ENCODE data around the gene TRIM2. TPM values are rescaled to one million over a fixed set of nuclear protein-coding genes. Genes with fewer than 3 reads are reported as not detected.

TRIM2 gene
- total RNA-seq, 1 experiment from 2014 or later: 93.2 TPM

- TF ChIP-seq, protein P1, sequence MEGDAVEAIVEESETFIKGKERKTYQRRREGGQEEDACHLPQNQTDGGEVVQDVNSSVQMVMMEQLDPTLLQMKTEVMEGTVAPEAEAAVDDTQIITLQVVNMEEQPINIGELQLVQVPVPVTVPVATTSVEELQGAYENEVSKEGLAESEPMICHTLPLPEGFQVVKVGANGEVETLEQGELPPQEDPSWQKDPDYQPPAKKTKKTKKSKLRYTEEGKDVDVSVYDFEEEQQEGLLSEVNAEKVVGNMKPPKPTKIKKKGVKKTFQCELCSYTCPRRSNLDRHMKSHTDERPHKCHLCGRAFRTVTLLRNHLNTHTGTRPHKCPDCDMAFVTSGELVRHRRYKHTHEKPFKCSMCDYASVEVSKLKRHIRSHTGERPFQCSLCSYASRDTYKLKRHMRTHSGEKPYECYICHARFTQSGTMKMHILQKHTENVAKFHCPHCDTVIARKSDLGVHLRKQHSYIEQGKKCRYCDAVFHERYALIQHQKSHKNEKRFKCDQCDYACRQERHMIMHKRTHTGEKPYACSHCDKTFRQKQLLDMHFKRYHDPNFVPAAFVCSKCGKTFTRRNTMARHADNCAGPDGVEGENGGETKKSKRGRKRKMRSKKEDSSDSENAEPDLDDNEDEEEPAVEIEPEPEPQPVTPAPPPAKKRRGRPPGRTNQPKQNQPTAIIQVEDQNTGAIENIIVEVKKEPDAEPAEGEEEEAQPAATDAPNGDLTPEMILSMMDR (conservative IDR thresholded peaks at IDR 0.05; ENCODE audit: low read depth, low read length): no peak
- TF ChIP-seq EZH2 (IDR thresholded peaks at IDR 0.05; ENCODE audit: borderline replicate concordance, low read depth, low read length, poor library complexity, severe bottlenecking): no peak
- Histone ChIP-seq H3K27ac (ENCODE audit: low read depth, low read length, poor library complexity, severe bottlenecking) (peak overlapping the region; percentile 32), H3K27me3 (replicated peaks; ENCODE audit: insufficient read depth, low read depth, low read length, poor library complexity) (no peaks in the 10 kb centered on the region), H3K4me1 (ENCODE audit: insufficient read depth, low read length, poor library complexity, severe bottlenecking) (peaks cover 50% of the 10 kb centered on the region), H3K9me3 (ENCODE audit: low read depth, low read length, poor library complexity, severe bottlenecking) (no peaks in the 10 kb centered on the region), H3K36me3 (ENCODE audit: insufficient read depth, low read length, poor library complexity, severe bottlenecking) (no peaks in the 10 kb centered on the region), H3K4me3 (ENCODE audit: low read depth, low read length, poor library complexity, severe bottlenecking) (no peak overlapping the region)
- POLR2A ChIA-PET (ENCODE audit: low non-redundant PET): no interaction called here
- DNase-seq (ENCODE audit: low spot score): no peak
- no TSS peak for BruUV-seq (replicated peaks)
- intact Hi-C loops (cut with micrococcal nuclease; ENCODE audit: unreplicated experiment): no loop called here
- CTCF ChIA-PET: no interaction called here
These were observed 7.9 kb downstream of the TRIM2 start for GRCh38 chr4:153211986-153212728.

DNA sequence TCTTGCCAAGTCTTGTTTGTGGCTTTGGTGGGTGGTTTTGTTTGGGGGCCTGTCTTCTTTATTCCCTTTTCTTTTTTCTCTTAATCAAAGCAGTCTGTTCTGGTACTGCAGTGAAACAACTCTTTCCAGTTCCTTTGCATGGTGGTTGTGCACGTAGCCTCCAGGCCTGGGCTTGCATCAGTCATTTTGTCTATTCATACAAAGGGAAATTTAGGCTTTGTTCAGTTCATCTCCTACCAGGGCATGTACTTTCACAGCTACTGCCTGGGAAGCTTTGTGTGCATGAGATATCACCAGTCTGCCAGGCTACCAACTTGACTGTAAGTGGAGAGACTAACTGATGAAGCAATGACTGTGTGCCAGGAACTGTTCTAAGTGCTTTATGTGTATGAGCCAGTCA is 8.5 kb downstream of the TRIM2 start:
- TF ChIP-seq, protein P1 (conservative IDR thresholded peaks at IDR 0.05; ENCODE audit: low read depth, low read length): no peak
- no peak for TF ChIP-seq EZH2 (IDR thresholded peaks at IDR 0.05; ENCODE audit: borderline replicate concordance, low read depth, low read length, poor library complexity, severe bottlenecking)
- Histone ChIP-seq H3K27ac (ENCODE audit: low read depth, low read length, poor library complexity, severe bottlenecking) (peak overlapping the region; percentile 32), H3K4me1 (ENCODE audit: insufficient read depth, low read length, poor library complexity, severe bottlenecking) (peaks cover 50% of the 10 kb centered on the region), H3K4me3 (ENCODE audit: low read depth, low read length, poor library complexity, severe bottlenecking) (no peak overlapping the region), H3K36me3 (ENCODE audit: insufficient read depth, low read length, poor library complexity, severe bottlenecking) (no peaks in the 10 kb centered on the region), H3K9me3 (ENCODE audit: low read depth, low read length, poor library complexity, severe bottlenecking) (no peaks in the 10 kb centered on the region), H3K27me3 (replicated peaks; ENCODE audit: insufficient read depth, low read depth, low read length, poor library complexity) (no peaks in the 10 kb centered on the region)
- no TSS peak for BruUV-seq (replicated peaks)
- CTCF ChIA-PET: no interaction called here
- POLR2A ChIA-PET (ENCODE audit: low non-redundant PET): no interaction called here
- no peak for DNase-seq (ENCODE audit: low spot score)
- intact Hi-C loops (cut with micrococcal nuclease; ENCODE audit: unreplicated experiment): no loop called here

- no peaks in the 10 kb centered on the region for H3K36me3 ChIP-seq (ENCODE audit: insufficient read depth, low read length, poor library complexity, severe bottlenecking)
These were observed 11.7 kb downstream of the TRIM2 start for GRCh38 chr4:153215921-153216320.

More at GRCh38 chr4:153215921-153216320, 11.7 kb downstream of the TRIM2 start:
- intact Hi-C loops (cut with micrococcal nuclease; ENCODE audit: unreplicated experiment): no loop called here
- no TSS peak for BruUV-seq (replicated peaks)
- DNase-seq (ENCODE audit: low spot score): no peak
- no peak for TF ChIP-seq EZH2 (IDR thresholded peaks at IDR 0.05; ENCODE audit: borderline replicate concordance, low read depth, low read length, poor library complexity, severe bottlenecking)
- TF ChIP-seq, protein P1 (conservative IDR thresholded peaks at IDR 0.05; ENCODE audit: low read depth, low read length): no peak
- H3K27me3 ChIP-seq (replicated peaks; ENCODE audit: insufficient read depth, low read depth, low read length, poor library complexity): no peaks in the 10 kb centered on the region
- CTCF ChIA-PET: no interaction called here
- H3K9me3 ChIP-seq (ENCODE audit: low read depth, low read length, poor library complexity, severe bottlenecking): no peaks in the 10 kb centered on the region
- H3K4me1 ChIP-seq (ENCODE audit: insufficient read depth, low read length, poor library complexity, severe bottlenecking): peaks cover 37% of the 10 kb centered on the region
- H3K27ac ChIP-seq (ENCODE audit: low read depth, low read length, poor library complexity, severe bottlenecking): no peak overlapping the region
- no peak overlapping the region for H3K4me3 ChIP-seq (ENCODE audit: low read depth, low read length, poor library complexity, severe bottlenecking)
- POLR2A ChIA-PET (ENCODE audit: low non-redundant PET): no interaction called here

All from A673 (cell line).